Spleen (tissue), 7 donors: ENCODE measurements around the gene KDM5B.

Experiments used
- CTCF ChIP-seq, 11 experiments: fragments of 200-600 bp in 7 of 11; fragments of 450-650 bp in 4 of 11; sonication (generic) in 4 of 11; IDR thresholded peaks in 8 of 11; conservative IDR thresholded peaks in 3 of 11; 1 replicate in 7 of 11; 2 replicates in 4 of 11; pipeline versions ENCODE4 v1.4.0 to v1.8.0; 2016 to 2021; ENCODE audit warnings: antibody characterized with exemption in 11 of 11, inconsistent platforms in 4 of 11, mild to moderate bottlenecking in 1 of 11
- POLR2A ChIP-seq, 3 donors: fragments of 450-650 bp; IDR thresholded peaks; one replicate each; pipeline ENCODE4 v1.5.1; 2017; ENCODE audit warnings: antibody characterized with exemption in 3 of 3, mild to moderate bottlenecking in 1 of 3
- donor health status: DM: no; HTN: no; CAD: no; lungs with moderate emphysema.
- donor health status: DM: no; HTN: no; CAD: no.
- donor health status: DM: no; HTN: no; CAD: no.

- TF ChIP-seq CTCF (IDR thresholded peaks at IDR 0.05 in 8 of 11, conservative IDR thresholded peaks at IDR 0.05 in 3 of 11) (no peak), POLR2A (IDR thresholded peaks at IDR 0.05) (no peak)
Measured at GRCh38 chr1:202687370-202687769, 120.9 kb downstream of the KDM5B start.
